SKM-1 treated with dmso at 0.1 percent for 144 hours (cell line): ENCODE results near the gene FPGT.
"Not testable (repeated sequence)": the region's sequence is repeated elsewhere in the genome, so short reads cannot be mapped to it uniquely, and the experiment has no call there.

Source experiments
- DNase-seq: peaks from one replicate; lab custom pipeline; 2025; ENCODE audit not compliant: unreplicated experiment; lab: John Stamatoyannopoulos, UW

Gene FPGT

GRCh38 chr1:74253243-74253824 is 55.3 kb downstream of the FPGT start:
- DNase-seq: not testable (repeated sequence)
